Peyer's patch (tissue), 4 donors: Measurements from ENCODE around the gene MCM8. TPM values are rescaled to one million over a fixed set of nuclear protein-coding genes. Genes with fewer than 3 reads are reported as not detected.

ENCODE experiments used
- DNase-seq, 3 donors: peaks; one replicate each; pipeline ENCODE4 v3.0.0-alpha.2; 2017 to 2019
- H3K27ac ChIP-seq, 4 donors: fragments of 200-600 bp; sonication (generic); one replicate each; pipeline ENCODE4 v1.5.1; 2016 to 2019
- H3K27me3 ChIP-seq, 2 donors: fragments of 200-600 bp; sonication (generic); one replicate each; pipeline ENCODE4 v1.5.1; 2019
- H3K36me3 ChIP-seq, 3 donors: fragments of 200-600 bp; sonication (generic); one replicate each; pipeline ENCODE4 v1.5.1; 2016 to 2019
- H3K4me1 ChIP-seq, 4 donors: fragments of 200-600 bp; sonication (generic); one replicate each; pipeline ENCODE4 v1.5.1; 2016 to 2019
- H3K4me3 ChIP-seq, 4 donors: fragments of 200-600 bp; sonication (generic); 1 replicate in 3 of 4; 2 replicates in 1 of 4; pipeline ENCODE4 v1.5.1; 2016 to 2019; ENCODE audit warnings: mild to moderate bottlenecking in 1 of 4
- H3K9me3 ChIP-seq, 4 donors: fragments of 200-600 bp; sonication (generic); one replicate each; pipeline ENCODE4 v1.5.1; 2016 to 2019; ENCODE audit warnings: mild to moderate bottlenecking in 1 of 4
- POLR2A ChIP-seq, 2 donors: fragments of 450-650 bp; IDR thresholded peaks; one replicate each; pipeline ENCODE4 v1.5.1; 2017; ENCODE audit warnings: antibody characterized with exemption in 2 of 2, mild to moderate bottlenecking in 2 of 2, moderate library complexity in 2 of 2
- total RNA-seq, 4 donors: library from RNA; depleted of rRNA; stranded (reverse); fragments of >200 nt; gene quantifications; one replicate each; pipeline ENCODE4 v1.1.0, GENCODE V29; 2016
- TF ChIP-seq, protein P1 (sequence below), 6 experiments: fragments of 450-650 bp in 4 of 6; fragments of 200-600 bp in 2 of 6; sonication (generic) in 1 of 6; IDR thresholded peaks; one replicate each; pipeline ENCODE4 v1.5.1; 2017 to 2019; ENCODE audit warnings: antibody characterized with exemption in 6 of 6, mild to moderate bottlenecking in 3 of 6, moderate library complexity in 1 of 6

Gene MCM8
- total RNA-seq, 4 donors from 2014 or later: 5.8 to 25.6 (median 6.2) TPM

GRCh38 chr20:5980720-5981538, 30.5 kb downstream of the MCM8 start:
- Histone ChIP-seq H3K4me1 (no peaks in the 10 kb centered on the region), H3K27me3 (no peaks in the 10 kb centered on the region), H3K9me3 (no peaks in the 10 kb centered on the region), H3K4me3 (no peak overlapping the region), H3K36me3 (peaks cover 0 to 27% (median 0%) of the 10 kb centered on the region in 3 donors), H3K27ac (peak overlapping the region in 2 of 4 donors; percentile 25 to 73)
- no peak for TF ChIP-seq POLR2A (IDR thresholded peaks at IDR 0.05)
- TF ChIP-seq, protein P1, sequence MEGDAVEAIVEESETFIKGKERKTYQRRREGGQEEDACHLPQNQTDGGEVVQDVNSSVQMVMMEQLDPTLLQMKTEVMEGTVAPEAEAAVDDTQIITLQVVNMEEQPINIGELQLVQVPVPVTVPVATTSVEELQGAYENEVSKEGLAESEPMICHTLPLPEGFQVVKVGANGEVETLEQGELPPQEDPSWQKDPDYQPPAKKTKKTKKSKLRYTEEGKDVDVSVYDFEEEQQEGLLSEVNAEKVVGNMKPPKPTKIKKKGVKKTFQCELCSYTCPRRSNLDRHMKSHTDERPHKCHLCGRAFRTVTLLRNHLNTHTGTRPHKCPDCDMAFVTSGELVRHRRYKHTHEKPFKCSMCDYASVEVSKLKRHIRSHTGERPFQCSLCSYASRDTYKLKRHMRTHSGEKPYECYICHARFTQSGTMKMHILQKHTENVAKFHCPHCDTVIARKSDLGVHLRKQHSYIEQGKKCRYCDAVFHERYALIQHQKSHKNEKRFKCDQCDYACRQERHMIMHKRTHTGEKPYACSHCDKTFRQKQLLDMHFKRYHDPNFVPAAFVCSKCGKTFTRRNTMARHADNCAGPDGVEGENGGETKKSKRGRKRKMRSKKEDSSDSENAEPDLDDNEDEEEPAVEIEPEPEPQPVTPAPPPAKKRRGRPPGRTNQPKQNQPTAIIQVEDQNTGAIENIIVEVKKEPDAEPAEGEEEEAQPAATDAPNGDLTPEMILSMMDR (IDR thresholded peaks at IDR 0.05): no peak
- DNase-seq: no peak

- TF ChIP-seq POLR2A (IDR thresholded peaks at IDR 0.05): no peak
- TF ChIP-seq, protein P1 (IDR thresholded peaks at IDR 0.05): no peak
- H3K36me3 ChIP-seq: peaks cover 0 to 27% (median 0%) of the 10 kb centered on the region in 3 donors
- no peaks in the 10 kb centered on the region for H3K9me3 ChIP-seq
- no peak overlapping the region for H3K4me3 ChIP-seq
- H3K27ac ChIP-seq: no peak overlapping the region
- DNase-seq: no peak
- H3K27me3 ChIP-seq: no peaks in the 10 kb centered on the region
- no peaks in the 10 kb centered on the region for H3K4me1 ChIP-seq
These were observed 36.9 kb downstream of the MCM8 start for GRCh38 chr20:5987383-5987782.

GRCh38 chr20:5989539-5989938, 39.1 kb downstream of the MCM8 start:
- no peak for DNase-seq
- Histone ChIP-seq H3K36me3 (peaks cover 0 to 17% (median 0%) of the 10 kb centered on the region in 3 donors), H3K4me1 (no peaks in the 10 kb centered on the region), H3K9me3 (no peaks in the 10 kb centered on the region), H3K4me3 (no peak overlapping the region), H3K27me3 (no peaks in the 10 kb centered on the region), H3K27ac (no peak overlapping the region)
- TF ChIP-seq, protein P1 (IDR thresholded peaks at IDR 0.05): no peak

GRCh38 chr20:5990946-5991345, 40.5 kb downstream of the MCM8 start:
- peak overlapping the region in 1 of 4 donors; percentile 15 for H3K27ac ChIP-seq
- H3K36me3 ChIP-seq: peaks cover 0 to 21% (median 0%) of the 10 kb centered on the region in 3 donors
- H3K9me3 ChIP-seq: no peaks in the 10 kb centered on the region
- no peaks in the 10 kb centered on the region for H3K4me1 ChIP-seq
- no peak for DNase-seq
- no peaks in the 10 kb centered on the region for H3K27me3 ChIP-seq
- no peak for TF ChIP-seq POLR2A (IDR thresholded peaks at IDR 0.05)
- TF ChIP-seq, protein P1 (IDR thresholded peaks at IDR 0.05): no peak
- no peak overlapping the region for H3K4me3 ChIP-seq

GRCh38 chr20:5991623-5992441, 41.4 kb downstream of the MCM8 start:
- H3K4me1 ChIP-seq: no peaks in the 10 kb centered on the region
- H3K27ac ChIP-seq: peak overlapping the region in 1 of 4 donors; percentile 15
- DNase-seq: no peak

More at GRCh38 chr20:5991623-5992441, 41.4 kb downstream of the MCM8 start:
- no peaks in the 10 kb centered on the region for H3K9me3 ChIP-seq
- no peak overlapping the region for H3K4me3 ChIP-seq
- H3K36me3 ChIP-seq: peaks cover 0 to 21% (median 0%) of the 10 kb centered on the region in 3 donors
- H3K27me3 ChIP-seq: no peaks in the 10 kb centered on the region
- TF ChIP-seq POLR2A (IDR thresholded peaks at IDR 0.05): no peak
- TF ChIP-seq, protein P1 (IDR thresholded peaks at IDR 0.05): no peak
